SK-N-MC (cell line): ENCODE data around the gene ZNF646.

ENCODE experiments used
- EZH2 ChIP-seq: fragments of 200-600 bp; sonication (generic); IDR thresholded peaks from one replicate; pipeline ENCODE4 v1.6.1; 2017; ENCODE audit warnings: antibody characterized with exemption
- POLR2AphosphoS5 ChIP-seq: IDR thresholded peaks from 2 replicates; pipeline ENCODE4 v1.6.1; 2012; ENCODE audit warnings: mild to moderate bottlenecking, low read depth, low read length, borderline replicate concordance

DNA sequence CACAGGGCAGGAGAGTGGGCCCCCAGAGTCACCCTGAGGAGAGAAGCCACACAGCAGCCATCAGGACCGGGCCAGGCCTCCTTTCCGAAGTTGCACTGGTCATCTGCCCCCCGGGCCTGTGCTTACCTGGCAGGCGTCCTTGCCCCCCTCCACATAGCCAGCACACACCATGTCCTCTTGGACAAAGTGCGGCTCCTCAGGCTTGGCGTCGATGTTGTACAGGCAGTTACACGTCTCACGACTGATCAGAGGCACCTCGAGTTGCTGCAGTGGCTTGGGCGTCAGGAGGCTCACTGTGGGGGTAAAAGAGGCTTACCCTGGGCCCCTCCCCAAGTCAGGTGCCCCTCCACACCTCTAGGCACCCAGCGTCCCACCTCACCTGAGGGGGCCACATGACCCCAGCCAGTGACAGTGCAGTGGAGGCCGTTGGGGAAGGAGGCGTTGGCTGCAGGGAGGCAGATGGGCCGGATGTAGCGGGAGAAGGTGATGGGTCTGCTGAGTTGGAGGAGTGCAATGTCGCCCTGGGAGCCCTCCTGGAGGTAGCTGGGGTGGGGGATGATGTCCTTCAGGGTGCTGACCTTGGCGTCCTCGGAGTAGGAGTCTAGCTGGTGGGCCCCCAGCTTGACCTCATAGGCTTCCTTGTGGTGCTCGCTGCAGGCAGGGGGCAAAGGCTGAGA lies 58.2 kb downstream of the ZNF646 start:
- TF ChIP-seq EZH2 (no peak), POLR2AphosphoS5 (no peak)
